ENCODE results near the gene INCENP.
"Not testable (repeated sequence)": the region's sequence is repeated elsewhere in the genome, so short reads cannot be mapped to it uniquely, and the experiment has no call there.

INCENP gene

DNA sequence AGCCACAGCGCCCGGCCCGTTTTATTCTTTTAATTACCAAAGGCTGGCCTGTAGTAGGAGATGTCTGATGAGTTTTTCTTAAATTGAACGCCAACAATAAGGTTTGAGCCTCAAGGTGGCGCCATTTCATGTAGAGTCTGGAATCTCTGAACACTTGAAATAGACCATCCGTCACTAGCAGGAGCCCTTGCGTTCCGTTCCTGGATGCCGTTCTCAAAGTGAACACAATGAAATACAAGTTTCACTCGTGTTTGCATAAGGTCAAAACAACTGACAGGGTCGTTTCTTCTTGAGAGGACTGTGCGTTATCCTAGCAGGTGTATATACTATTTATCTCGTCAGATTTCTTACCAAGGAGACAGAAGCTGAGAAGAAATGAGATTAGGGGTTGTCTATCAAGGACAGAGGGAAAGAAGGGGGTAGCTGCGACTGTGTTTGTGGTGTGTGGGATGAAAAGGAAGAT lies 47.5 kb downstream of the INCENP start:
- DNase-seq (ENCODE audit: low spot score), result peak; percentile 80

DNA sequence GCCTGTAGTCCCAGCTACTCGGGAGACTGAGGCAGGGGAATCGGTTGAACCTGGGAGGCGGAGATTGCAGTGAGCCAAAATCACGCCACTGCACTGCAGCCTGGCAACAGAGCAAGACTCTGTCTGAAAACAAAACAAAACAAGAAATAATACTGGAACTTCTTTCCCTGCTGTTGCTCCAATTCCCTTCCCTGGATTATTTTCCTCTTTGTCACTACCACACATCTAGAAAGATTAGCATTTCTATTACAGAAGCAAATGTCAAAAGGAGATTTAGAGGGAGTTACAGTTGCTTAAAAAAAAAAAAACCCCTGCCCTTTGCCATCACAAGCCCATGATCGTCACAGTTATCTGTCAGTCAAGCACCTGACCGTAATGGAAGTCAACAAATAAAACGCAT lies 48.5 kb downstream of the INCENP start:
- no peak for DNase-seq (ENCODE audit: low spot score)

DNA sequence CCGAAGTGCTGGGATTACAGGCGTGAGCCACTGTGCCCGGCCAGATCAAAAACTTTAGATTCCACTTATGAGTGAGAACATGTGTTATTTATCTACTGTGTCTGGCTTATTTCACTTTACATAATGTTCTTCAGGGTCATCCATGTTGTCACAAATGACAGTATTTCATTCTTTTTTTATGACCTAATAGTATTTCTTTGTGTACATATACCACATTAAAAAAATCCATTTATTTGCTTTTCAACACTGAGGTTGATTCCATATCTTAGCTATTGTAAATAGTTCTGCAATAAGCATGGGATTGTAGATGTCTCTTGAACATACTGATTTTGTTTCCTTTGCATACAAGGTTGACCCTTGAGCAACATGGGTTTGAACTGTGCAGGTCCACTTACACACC lies 53.0 kb downstream of the INCENP start:
- DNase-seq (ENCODE audit: low spot score), result no peak

DNA sequence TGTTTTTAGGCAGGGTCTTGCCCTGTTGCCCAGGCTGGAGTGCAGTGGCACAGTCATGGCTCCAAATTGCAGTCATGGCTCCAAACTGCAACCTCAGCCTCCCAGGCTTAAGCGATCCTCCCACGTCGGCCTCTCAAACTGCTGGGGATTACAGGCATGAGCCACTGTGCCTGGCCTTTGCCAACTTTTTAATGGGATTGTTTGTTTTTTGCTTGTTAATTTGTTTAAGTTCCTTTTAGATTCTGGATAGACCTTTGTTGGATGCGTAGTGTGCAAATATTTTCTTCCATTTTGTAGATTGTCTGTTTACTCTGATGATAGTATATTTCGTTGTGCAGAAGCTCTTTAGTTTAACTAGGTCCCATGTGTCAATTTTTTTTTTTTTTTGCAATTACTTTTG lies 56.2 kb downstream of the INCENP start:
- no peak for DNase-seq (ENCODE audit: low spot score)

DNA sequence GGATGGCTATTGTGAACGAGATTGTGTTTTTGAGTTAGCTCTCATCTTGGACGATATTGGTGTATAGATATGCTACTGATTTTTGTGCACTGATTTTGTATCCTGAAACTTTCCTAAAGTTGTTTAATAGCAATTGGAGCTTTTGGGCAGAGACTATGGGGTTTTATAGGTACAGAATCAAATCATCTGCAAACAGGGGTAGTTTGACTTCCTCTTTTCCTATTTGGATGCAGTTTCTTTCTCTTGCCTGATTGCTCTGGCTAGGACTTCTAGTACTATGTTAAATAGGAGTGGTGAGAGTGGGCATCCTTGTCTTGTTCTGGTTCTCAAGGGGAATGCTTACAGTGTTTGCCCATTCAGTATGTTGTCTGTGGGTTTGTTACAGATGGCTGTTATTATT lies 57.3 kb downstream of the INCENP start:
- DNase-seq (ENCODE audit: low spot score), result no peak

DNA sequence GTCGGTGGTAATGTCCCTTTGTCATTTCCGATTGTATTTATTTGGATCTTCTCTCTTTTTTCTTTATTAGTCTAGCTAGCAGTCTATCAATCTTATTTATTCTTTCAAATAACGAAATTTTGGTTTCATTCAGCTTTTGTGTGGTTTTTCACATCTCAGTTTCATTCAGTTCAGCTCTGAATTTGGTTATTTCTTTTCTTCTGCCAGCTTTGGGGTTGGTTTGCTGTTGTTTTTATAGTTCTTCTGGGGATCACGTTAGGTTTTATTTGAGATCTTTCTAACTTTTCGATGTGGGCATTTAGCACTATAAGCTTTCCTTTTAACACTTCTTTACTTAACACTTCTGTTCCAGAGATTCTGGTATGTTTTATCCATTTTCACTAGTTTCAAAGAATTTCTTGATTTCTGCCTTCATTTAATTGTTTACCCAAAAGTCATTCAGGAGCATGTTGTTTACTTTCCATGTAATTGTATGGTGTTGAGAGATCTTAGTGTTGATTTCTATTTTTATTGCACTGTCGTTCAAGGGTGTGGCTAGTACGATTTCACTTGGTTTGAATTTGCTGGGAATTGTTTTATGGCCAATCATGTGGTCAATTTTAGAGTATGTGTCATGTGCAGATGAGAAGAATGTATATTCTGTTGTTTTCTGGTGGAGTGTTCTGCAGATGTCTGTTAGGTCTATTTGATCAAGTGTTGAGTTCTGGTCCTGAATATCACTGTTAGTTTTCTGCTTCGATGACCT lies 58.5 kb downstream of the INCENP start:
- DNase-seq (ENCODE audit: low spot score), result no peak

DNA sequence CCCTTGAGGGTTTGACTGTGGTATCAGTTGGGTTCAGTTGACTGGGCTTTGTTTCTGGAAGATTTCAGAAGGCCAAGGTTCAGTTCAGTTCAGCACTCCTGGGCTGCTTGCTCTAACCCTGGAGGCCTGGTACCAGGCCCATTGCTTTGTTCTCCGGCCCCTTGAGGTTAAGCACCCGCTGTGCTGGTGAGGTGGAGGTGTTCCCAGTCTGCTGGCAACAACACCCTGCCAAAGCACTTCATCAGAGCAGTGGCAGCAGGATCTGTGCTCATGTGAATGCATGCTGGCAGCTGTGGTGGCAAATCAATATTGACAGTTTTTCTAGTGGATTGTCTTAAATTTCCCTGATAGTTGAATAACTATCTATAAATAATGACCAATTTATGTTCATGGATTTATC lies 62.4 kb downstream of the INCENP start:
- DNase-seq (ENCODE audit: low spot score), result no peak

DNA sequence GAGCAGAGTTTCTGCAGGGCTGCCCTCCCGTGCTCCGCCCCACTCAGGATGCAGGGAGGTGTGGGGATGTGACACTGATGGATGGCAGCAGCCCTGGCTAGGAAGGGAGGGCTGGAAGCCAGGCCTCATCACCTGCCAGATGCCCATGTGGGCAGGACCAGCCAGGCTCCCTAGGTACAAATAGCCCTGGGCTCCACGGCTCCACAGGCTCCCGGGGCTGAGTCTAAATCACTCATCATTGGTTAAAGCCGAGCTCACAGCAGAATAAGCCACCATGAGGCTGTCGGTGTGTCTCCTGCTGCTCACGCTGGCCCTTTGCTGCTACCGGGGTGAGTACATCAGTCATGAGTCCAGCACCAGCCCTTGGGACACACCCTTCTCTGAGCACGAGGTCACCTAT lies 66.2 kb downstream of the INCENP start, which contains the start of gene SCGB1D1:
SCGB1D1 (plus strand) TSS at position 206 of the 400 bp plus-strand sequence; CDS start at position 275, 69 bp downstream.
- no peak for DNase-seq (ENCODE audit: low spot score)

DNA sequence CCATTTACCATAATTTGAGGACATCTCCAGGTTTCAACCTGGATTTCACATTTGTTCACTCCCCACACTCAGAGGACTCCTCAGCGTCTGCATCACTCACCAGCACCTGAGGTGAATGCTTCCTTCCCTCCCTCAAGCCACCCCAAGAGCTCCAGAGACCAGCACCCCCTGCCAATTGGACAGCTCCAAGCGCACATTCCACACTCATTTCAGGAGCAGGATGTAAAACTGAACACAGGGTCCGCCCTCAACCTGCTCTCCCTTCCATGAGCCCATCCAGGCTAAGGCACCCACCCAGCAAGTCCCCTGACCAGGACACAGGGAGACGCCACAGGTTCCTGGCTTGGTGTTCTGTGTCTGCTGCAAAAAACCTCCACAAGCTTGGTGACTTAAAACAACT lies 70.1 kb downstream of the INCENP start:
- DNase-seq (ENCODE audit: low spot score), result no peak

DNA sequence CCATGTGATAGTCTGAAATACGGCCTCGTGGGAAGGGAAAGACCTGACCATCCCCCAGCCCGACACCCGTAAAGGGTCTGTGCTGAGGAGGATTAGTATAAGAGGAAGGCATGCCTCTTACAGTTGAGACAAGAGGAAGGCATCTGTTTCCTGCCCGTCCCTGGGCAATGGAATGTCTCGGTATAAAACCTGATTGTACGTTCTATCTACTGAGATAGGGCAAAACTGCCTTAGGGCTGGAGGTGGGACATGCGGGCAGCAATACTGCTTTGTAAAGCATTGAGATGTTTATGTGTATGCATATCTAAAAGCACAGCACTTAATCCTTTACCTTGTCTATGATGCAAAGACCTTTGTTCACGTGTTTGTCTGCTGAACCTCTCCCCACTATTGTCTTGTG lies 71.2 kb downstream of the INCENP start:
- DNase-seq (ENCODE audit: low spot score), result not testable (repeated sequence)

DNA sequence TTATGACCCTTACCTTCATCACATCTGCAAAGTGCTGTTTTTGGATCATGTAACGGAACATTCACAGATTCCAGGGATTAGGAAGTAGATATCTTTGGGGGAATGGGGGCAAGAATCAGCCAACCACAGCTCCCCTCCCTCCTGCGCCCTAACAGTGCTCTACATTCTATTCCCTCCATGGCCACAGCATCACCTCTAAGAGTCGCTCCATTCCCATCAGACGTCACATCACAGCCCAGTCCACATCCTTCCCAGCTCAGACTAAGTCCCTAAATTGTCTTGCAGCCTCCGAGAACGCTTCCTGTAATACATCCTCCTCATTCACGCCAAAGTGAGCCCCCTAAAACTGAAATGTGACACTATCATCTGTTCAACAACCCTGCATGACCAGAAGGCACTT lies 72.1 kb downstream of the INCENP start:
- DNase-seq (ENCODE audit: low spot score), result no peak

DNA sequence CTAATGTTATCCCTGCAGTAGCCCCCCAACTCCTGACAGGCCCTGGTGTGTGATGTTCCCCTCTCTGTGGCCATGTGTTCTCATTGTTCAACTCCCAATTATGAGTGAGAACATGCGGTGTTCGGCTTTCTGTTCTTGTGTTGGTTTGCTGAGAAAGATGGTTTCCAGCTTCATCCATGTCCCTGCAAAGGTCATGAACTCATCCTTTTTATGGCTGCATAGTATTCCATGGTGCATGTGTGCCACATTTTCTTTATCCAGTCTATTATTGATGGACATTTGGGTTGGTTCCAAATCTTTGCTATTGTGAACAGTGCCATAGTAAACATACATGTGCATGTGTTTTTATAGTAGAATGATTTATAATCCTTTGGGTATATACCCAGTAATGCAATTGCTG lies 73.6 kb downstream of the INCENP start:
- not testable (repeated sequence) for DNase-seq (ENCODE audit: low spot score)

DNA sequence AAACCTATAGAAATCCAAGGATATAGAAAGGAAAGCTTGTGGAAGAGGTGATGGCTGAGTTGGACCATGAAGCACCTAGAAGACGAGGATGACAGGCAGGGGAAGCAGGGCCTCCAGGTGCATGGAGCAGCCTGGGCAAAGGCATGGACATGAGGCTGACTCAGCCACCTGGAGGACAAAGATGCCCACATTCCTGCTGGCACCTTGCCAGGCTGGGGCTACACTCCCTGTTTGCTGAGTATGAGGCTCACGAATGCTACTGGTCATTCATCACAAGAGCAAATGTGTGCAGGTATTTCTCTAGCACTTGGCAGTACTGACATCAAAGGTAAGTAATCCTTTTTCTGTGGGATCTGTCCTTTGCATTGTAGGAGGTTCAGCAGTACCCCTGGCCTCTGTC lies 77.6 kb downstream of the INCENP start:
- no peak for DNase-seq (ENCODE audit: low spot score)
